Measurements from ENCODE around the gene PLCB4.

Gene PLCB4

DNA sequence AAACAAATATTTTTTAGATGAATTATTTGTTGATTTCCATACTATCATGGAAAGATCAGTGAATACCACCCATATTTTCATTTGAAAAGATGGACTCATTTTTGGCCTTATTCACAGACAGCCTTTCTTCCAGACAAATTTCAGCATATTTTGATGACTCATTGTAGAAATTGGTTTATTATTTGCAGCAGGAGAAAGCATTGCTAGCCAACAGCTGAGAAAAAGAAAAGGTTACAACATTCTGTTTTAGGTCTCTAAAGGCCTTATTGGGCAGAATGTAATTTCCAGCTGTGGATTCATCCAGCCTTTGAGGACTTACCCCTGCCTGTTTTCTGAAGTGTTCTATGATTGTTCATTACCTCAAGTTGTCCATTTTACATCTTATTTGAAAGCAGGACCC, 201.9 kb downstream of the PLCB4 start:
- no peak overlapping the region for H3K4me3 ChIP-seq (ENCODE audit: low read depth, low read length)
- TF ChIP-seq, protein P1, sequence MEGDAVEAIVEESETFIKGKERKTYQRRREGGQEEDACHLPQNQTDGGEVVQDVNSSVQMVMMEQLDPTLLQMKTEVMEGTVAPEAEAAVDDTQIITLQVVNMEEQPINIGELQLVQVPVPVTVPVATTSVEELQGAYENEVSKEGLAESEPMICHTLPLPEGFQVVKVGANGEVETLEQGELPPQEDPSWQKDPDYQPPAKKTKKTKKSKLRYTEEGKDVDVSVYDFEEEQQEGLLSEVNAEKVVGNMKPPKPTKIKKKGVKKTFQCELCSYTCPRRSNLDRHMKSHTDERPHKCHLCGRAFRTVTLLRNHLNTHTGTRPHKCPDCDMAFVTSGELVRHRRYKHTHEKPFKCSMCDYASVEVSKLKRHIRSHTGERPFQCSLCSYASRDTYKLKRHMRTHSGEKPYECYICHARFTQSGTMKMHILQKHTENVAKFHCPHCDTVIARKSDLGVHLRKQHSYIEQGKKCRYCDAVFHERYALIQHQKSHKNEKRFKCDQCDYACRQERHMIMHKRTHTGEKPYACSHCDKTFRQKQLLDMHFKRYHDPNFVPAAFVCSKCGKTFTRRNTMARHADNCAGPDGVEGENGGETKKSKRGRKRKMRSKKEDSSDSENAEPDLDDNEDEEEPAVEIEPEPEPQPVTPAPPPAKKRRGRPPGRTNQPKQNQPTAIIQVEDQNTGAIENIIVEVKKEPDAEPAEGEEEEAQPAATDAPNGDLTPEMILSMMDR (IDR thresholded peaks at IDR 0.05; ENCODE audit: low read depth, low read length) = no peak

DNA sequence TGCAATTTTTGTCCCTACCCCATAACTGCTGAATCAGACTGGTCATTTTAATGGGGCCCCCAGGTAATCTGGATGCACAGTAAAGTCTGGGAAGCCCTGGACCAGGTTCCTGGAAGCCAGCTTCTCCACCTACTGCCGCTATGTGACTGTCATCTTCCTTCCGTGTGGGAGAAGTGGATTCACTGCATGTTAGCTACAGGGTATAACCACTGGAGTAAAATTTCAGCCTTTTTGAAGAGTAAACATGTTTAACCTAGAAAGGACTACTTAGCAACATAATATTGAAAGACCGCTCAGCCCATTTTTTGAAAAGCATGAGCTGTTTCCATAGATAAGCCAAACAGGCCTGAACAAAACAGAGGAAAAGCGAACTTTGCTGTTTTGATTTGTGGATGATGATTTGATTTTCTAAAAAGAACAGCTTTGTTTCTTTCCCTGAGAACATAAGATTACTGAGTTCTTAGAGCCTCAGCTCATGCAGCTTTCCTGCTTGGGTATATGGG, 208.1 kb downstream of the PLCB4 start:
- TF ChIP-seq, protein P1 (IDR thresholded peaks at IDR 0.05; ENCODE audit: low read depth, low read length) = no peak
- H3K4me3 ChIP-seq (ENCODE audit: low read depth, low read length) = no peak overlapping the region

DNA sequence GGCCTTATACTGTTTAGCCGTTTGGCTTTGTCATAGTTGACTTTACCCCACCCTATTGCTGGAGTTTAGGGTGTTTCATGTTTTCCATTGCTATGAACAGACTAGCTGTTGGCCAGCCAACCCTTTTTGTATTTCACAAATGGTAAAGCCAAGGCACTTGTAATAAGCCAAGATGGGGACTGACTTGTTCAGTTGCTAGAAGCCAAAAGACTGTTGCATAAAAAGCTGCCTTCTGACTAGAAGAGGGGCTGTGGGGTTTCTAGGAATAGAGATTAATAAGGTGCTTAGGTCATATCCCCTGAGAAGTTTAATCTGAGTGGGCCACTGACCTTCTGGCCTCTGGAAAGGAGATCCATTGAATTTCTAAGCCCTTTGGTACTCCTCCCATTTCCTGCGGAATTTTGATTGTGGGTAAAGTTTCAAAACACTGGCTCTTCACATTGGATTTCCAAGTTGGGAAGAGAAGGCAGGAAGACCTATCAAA, 211.1 kb downstream of the PLCB4 start:
- TF ChIP-seq, protein P1 (IDR thresholded peaks at IDR 0.05; ENCODE audit: low read depth, low read length) = no peak
- no peak overlapping the region for H3K4me3 ChIP-seq (ENCODE audit: low read depth, low read length)

- TF ChIP-seq, protein P1 (IDR thresholded peaks at IDR 0.05; ENCODE audit: low read depth, low read length) = no peak
These were observed 211.8 kb downstream of the PLCB4 start for GRCh38 chr20:9280666-9281065.

DNA sequence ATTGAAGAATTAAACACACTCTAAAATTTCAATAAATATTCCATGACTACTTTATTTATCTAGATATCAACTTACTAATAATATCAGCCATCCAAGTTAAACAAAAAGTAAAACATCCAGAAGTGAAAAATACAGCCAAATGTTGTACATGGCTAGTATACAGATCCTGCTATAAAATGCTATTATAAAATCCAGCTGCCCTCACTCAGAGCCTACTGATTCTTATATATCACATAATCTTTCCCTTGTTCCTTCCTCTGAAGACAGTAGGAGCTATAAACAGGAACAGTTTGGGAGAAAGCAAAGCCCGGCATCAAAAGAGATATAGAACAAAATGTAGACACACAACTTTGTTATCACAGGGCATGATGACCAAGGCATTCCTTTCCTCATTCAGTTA, 212.9 kb downstream of the PLCB4 start:
- no peak overlapping the region for H3K4me3 ChIP-seq (ENCODE audit: low read depth, low read length)
- TF ChIP-seq, protein P1 (IDR thresholded peaks at IDR 0.05; ENCODE audit: low read depth, low read length) = no peak

More at GRCh38 chr20:9280666-9281065, 211.8 kb downstream of the PLCB4 start:
- H3K4me3 ChIP-seq (ENCODE audit: low read depth, low read length) = no peak overlapping the region

GRCh38 chr20:9285617-9286016, 216.7 kb downstream of the PLCB4 start:
- TF ChIP-seq, protein P1 (IDR thresholded peaks at IDR 0.05; ENCODE audit: low read depth, low read length) = no peak
- H3K4me3 ChIP-seq (ENCODE audit: low read depth, low read length) = no peak overlapping the region

GRCh38 chr20:9286501-9287461, 217.9 kb downstream of the PLCB4 start:
- TF ChIP-seq, protein P1 (IDR thresholded peaks at IDR 0.05; ENCODE audit: low read depth, low read length) = no peak

More at GRCh38 chr20:9286501-9287461, 217.9 kb downstream of the PLCB4 start:
- H3K4me3 ChIP-seq (ENCODE audit: low read depth, low read length) = no peak overlapping the region
